ENCODE data around the gene ITCH.
"Not testable (repeated sequence)": the region's sequence is repeated elsewhere in the genome, so short reads cannot be mapped to it uniquely, and the experiment has no call there.

ITCH gene

DNA sequence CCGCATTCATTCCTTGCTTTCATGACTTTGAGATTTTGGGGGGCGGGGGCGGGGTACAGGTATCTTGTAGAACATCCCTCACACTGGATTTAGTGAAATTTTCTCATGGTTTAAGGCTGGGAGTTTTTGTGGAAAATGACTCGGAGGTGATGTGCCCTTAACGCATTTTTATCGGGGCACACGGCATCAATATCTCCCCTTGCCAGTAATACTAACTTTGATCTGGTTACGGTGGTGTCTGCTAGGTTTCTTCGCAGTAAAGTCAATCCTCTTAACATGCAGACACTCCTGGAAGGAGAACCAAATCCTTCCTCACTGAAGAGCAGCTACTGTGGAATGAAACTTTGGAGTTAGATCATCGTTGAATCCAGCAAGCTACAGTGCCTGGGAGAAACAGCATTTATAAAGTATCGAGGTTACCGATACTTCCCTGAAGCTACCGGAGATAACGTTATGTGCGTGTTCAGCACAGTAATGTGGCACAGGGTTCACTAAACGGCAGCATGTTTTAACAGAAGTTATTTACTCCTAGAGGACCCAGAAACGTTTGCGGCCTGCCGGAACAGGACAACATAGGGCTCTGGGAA, 151.9 kb downstream of the ITCH start:
- no peak for DNase-seq

GRCh38 chr20:34515484-34516246, 152.6 kb downstream of the ITCH start:
- DNase-seq = peak; percentile 68

DNA sequence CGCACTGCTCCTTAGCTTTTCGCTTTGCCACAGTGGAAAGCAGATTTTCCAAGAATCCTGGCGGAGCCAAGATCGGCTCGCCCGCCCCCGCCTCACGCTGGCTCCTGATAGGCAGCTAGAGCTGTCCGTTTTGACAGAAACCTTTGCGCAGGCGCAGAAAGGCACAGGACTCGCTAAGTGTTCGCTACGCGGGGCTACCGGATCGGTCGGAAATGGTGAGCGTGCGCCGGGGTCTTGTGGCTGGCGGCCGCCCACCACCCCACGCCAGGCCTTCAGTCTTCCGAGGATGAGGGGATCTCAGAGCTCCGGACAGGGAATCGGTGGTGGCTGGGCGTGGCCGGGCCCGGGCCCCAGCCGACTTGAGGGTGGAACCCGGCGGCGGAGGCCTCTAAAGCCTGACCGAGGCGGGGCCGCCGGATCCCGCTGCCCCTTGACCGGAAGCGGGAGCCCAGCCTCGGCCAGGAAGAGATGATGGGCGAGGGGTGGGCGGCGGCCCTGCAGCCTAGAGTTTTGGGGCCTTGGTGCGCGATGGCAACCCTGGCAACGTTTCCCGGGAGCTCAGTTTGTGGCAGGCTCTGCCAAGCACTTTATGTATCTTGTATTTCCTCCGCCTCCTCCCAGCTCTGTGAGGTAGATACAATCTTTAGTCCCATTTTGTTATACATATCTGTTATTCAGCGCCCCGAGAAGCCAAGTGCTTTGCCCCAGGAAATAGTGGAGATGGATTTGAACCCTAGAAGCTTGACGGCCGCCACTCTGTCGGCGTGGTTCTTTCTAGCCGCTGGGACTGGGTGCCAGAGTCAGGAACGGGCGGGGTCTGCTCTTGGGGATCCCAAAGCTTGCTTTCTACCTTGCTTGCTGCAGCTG, 153.4 kb downstream of the ITCH start, which contains the start of gene DYNLRB1:
TSS of gene DYNLRB1 (plus strand) at position 176 of the 867 bp plus-strand sequence. CDS start at position 213, 37 bp downstream.
- DNase-seq = peak; percentile 87

DNA sequence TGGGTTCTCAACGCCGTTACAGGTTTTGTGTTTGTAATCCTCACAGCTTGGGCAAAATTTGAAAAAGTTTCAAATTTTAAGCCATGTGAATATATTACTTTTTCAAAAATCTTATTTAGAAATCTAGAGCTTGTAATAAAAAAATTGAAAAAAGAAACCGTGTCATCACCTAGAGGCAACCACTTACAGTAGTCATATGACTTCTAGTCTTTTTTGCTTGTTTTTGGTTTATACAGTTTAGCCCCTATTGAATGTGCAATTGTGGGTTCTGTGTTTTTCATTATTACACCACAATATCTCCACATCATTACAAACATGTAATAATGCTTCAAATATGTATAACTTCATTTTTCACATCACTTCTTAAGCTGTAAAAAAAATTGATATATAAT, 154.0 kb downstream of the ITCH start:
- DNase-seq = no peak

GRCh38 chr20:34518863-34519262, 155.8 kb downstream of the ITCH start:
- DNase-seq = not testable (repeated sequence)

DNA sequence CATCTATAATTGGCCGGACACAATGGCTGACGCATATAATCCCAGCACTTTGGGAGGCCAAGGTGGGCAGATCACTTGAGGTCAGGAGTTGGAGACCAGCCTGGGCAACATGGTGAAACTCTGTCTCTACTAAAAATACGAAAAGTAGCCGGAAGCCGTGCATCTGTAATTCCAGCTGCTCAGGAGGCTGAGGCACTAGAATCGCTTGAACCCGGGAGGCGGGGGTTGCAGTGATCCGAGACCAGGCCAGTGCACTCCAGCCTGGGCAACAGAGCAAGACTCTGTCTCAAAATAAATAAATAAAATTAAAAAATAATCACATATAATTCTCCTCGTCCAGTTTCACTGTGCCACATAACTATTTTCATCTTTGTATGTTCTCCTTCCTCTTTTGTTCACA, 156.8 kb downstream of the ITCH start:
- DNase-seq = not testable (repeated sequence)

- no peak for DNase-seq
These were observed 160.1 kb downstream of the ITCH start for GRCh38 chr20:34522969-34523871.

- no peak for DNase-seq
These were observed 161.4 kb downstream of the ITCH start for GRCh38 chr20:34524426-34524825.

GRCh38 chr20:34525342-34525708, 162.3 kb downstream of the ITCH start:
- no peak for DNase-seq

DNA sequence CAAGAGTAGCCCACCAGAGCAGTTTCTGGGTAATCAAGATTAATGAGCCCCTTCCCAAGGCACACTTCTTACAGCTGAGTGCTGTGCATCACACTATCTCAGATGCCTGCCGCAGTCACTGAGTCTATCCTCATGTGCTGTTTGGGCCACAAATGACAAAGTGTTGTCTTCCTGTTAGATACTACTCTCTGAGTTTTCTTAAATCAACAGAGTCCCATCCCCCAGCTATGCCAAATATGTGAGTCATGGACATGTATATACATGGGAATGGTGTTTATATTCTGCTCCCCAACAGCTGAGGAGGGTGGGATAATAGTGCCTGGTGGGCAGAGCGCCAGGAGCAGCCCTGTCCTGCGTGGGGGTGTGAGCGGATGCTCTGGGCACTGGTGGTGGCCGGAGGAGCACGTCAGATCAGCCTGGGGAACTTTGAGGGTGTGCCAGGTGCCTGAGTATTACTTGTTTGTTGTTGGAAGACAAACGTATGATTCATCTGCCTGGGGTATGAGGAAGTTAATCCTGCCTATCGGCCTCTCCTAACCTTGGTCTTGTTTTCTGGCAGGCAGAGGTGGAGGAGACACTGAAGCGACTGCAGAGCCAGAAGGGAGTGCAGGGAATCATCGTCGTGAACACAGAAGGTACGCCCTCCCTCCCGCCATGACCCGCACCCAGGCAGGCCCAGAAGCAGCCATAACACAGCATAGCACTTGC, 162.8 kb downstream of the ITCH start:
- no peak for DNase-seq

DNA sequence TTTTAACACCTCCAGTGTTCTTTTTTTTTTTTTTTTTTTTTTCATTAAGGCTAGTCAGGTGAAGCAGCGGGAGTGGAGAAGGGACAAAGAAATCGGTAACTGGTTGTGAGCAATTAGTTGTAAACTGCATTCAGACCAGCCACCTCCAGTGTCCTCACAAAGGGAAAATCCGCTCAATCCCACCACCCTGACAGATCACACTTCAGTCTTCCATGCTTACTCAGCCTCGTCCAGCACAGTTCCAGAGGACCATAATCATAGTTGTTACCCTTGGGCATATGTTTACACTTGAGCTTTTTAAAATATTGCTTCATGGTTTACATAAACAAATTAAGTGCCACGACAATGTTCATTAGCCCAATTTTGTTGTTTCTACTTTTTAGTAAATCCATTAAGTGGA, 163.4 kb downstream of the ITCH start:
- no peak for DNase-seq

- DNase-seq = no peak
These were observed 163.9 kb downstream of the ITCH start for GRCh38 chr20:34527016-34527415.

DNA sequence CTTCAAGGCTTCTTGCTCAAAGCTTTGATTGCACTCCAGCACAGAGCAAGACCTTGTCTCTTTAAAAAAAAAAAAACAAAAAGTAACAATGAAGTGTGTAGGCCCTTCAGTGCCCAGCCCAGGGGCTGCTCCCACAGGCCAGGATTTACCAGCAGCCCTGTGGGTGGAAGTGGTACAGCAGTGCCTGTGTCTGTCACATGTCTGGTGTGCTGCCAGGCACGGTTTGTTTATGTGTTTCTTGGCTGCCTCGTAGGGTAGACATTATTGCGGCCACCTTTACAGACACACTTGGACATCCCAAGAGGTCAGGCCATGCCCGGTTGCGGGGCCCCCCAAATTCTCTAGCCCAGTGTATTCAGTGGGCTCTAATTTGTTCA, 165.8 kb downstream of the ITCH start:
- DNase-seq = no peak

DNA sequence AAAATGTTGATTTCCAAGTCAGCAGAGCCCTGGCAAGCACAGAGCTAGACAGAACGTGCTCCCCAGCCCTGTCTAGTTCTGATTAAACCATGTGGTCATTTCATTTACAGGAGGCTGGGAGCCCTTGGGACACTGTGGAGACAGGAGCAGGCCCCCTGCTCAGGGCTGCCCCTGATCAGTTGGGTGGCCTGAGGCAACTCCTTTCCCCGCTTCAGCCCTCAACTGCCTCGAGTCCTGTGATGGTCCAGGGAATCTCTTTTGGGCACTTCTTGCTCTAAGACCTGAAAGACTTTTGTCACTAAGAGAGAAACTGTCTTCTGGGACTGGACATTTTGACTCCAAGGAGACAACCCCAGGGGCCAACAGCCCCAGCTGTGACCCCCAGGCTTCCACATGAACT, 166.7 kb downstream of the ITCH start:
- no peak for DNase-seq

DNA sequence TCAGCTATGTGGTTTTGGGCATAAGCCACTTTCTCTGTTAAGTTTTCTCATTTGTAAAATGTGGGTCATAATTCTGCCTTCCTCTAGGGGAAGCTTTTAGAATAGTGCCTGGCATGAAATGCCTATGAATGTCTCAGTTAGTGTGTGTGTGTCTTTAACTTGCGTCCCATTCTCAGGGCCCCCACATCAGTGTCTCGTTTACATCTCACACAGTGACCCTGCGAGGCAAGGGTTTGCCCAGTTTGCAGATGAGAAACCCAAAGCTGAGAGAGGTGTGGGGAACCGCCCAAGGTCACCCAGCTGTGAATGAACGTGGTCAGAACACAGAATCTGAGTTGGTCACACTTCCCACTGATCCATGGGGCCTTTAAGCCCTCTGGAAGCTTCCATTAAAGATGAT, 167.3 kb downstream of the ITCH start:
- DNase-seq = no peak

DNA sequence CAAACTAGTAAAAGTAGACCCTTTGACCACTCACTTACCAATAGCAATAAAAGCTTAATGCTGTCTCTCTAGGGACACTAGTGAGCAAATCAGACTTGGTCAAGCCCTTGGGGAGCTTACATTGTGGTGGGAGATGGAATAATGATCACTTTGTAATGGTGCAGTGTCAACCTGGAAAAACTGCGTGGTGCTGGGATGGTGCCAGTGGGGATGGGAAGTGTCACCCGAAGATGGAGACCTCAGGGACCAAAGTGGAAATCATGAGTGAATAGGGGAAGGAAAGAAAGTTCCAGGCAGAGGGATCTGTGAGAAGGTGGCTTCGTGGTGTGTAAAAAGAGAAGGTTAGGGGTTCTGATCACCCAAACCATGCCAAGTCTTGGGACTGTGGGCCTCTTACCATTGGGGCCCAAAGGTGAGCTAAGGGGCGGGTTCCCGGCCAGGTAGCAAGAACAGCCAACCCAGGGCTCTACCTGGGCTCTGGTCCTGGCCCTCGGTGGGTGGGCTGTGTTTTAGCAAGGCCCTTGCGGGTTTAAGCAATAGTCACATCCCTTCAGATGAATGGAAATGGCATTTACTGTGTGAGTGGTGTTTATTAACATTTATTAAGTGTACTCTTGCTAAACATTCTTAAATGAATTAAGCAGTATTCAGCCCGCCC, 168.7 kb downstream of the ITCH start:
- no peak for DNase-seq

DNA sequence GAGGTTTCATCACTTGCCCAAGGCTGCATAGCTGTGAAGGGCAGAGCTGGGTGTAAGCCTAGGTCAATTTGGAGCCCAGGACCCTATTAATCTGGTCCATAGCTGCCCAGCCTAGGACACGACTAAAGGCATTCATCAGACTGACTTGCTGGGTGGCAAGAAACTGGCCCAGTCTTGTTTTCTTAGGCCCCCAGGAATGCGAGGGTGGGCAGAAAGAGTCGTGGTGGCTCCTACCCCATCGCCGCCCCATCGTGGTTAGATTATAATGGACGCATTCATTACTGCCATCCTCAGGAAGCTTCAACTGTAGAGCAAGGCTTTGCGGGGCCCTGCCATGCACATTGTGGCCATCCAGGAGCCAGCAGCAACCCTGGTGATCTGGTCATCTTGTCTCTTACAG, 169.2 kb downstream of the ITCH start:
- no peak for DNase-seq

GRCh38 chr20:34532756-34533155, 169.7 kb downstream of the ITCH start:
- DNase-seq = no peak

GRCh38 chr20:34534391-34535165, 171.5 kb downstream of the ITCH start:
- DNase-seq = no peak

DNA sequence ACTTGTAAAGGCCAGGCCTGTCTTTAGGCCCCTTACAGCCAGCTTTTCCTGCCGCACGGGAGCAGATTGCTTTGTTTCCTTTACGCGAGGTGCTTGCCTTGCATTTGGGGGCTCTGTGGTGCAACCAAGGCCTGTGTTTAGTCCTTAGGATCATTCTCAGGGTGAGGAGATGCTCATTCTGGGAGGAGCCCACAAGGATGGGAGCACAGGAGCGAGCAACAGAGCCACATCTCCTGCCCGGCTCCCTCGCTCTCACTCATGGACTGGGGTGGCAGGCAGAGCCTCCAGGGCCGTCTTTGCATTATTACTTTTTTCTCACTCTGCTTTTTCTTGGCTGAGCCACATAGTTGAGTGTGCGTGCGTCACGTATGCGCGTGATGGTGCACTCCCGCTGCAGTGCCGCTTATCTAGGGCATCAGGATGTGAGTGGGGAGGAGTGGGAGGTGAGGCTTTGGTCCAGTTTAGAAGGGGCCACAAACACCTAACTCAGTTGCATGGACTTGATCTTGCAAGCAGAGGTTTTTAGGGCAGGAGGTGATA, 172.3 kb downstream of the ITCH start:
- DNase-seq = no peak

All from activated effector memory CD4-positive, alpha-beta T cell treated with Interleukin-2 at 50 U/mL for 16 hours (primary cell).